Endothelial cell of umbilical vein (primary cell): ENCODE data around the gene CLEC4M. TPM values are rescaled to one million over a fixed set of nuclear protein-coding genes. Genes with fewer than 3 reads are reported as not detected.

ENCODE experiments used
- BruUV-seq: library from RNA; stranded (reverse); fragments of 400-500 nt; replicated peaks from 2 replicates; lab custom pipeline; 2021; lab: Mats Ljungman, UMichigan
- CTCF ChIA-PET: fragments of 300-600, 350-600 bp; sonication (Branson Sonifier 250); formaldehyde crosslinking; loops from one replicate; lab custom pipeline; 2021; ENCODE audit warnings: antibody characterized with exemption, inconsistent platforms; lab: Charles Lee
- POLR2A ChIA-PET: fragments of 300-600, 350-600 bp; sonication (Branson Sonifier 250); formaldehyde crosslinking; loops from one replicate; lab custom pipeline; 2021; ENCODE audit warnings: antibody characterized with exemption, inconsistent platforms; lab: Charles Lee
- DNase-seq: peaks from one replicate; pipeline ENCODE4 v3.0.0-alpha.2; 2011; ENCODE audit warnings: low read depth, low spot score
- FAIRE-seq: peaks from 2 replicates; lab custom pipeline; 2011; peaks lifted over from hg19 to GRCh38; lab: Jason Lieb, UNC
- H2AFZ ChIP-seq: 2 replicates; pipeline ENCODE4 v1.6.0; 2012; ENCODE audit warnings: low read depth, low read length, control low read depth, inconsistent platforms
- H3K27ac ChIP-seq: 2 replicates; pipeline ENCODE4 v1.5.1; 2011; ENCODE audit warnings: low read depth, mild to moderate bottlenecking, control low read depth, low read length, moderate library complexity; ENCODE audit not compliant: insufficient read depth
- H3K27me3 ChIP-seq, 2 experiments: 2 replicates each; pipeline versions ENCODE4 v1.6.0 to v1.6.1; 2011; ENCODE audit warnings: low read length in 2 of 2, mixed read lengths in 1 of 2; ENCODE audit not compliant: control insufficient read depth in 2 of 2, insufficient read depth in 2 of 2
- H3K36me3 ChIP-seq, 2 experiments: 2 replicates in 1 of 2; 3 replicates in 1 of 2; pipeline ENCODE4 v1.5.1; 2011; ENCODE audit warnings: low read length in 2 of 2, mild to moderate bottlenecking in 1 of 2, moderate library complexity in 1 of 2; ENCODE audit not compliant: control insufficient read depth in 2 of 2, insufficient read depth in 2 of 2; ENCODE audit errors: extremely low read depth in 1 of 2
- H3K4me1 ChIP-seq: 3 replicates; pipeline ENCODE4 v1.5.1; 2011; ENCODE audit warnings: mild to moderate bottlenecking, low read length; ENCODE audit not compliant: control insufficient read depth, insufficient read depth; ENCODE audit errors: extremely low read depth
- H3K4me2 ChIP-seq: 2 replicates; pipeline ENCODE4 v1.6.1; 2011; ENCODE audit warnings: low read length, control low read depth, mixed read lengths; ENCODE audit not compliant: insufficient read depth
- H3K4me3 ChIP-seq, 3 experiments: fragments of 200-600 bp in 1 of 3; sonication (generic), shearing (Covaris generic) in 1 of 3; replicated peaks in 1 of 3; 2 replicates each; pipeline ENCODE4 v1.5.1; 2011 to 2016; ENCODE audit warnings: control low read depth in 3 of 3, low read length in 3 of 3, mild to moderate bottlenecking in 2 of 3, inconsistent platforms in 1 of 3, low read depth in 1 of 3, moderate library complexity in 1 of 3; ENCODE audit not compliant: insufficient read depth in 1 of 3
- H3K79me2 ChIP-seq: 2 replicates; pipeline ENCODE4 v1.6.0; 2012; ENCODE audit warnings: low read length, inconsistent platforms; ENCODE audit not compliant: control insufficient read depth, insufficient read depth
- H3K9ac ChIP-seq: replicated peaks from 2 replicates; pipeline ENCODE3; 2011; ENCODE audit warnings: low read length, control low read depth; ENCODE audit not compliant: insufficient read depth; ENCODE audit errors: extremely low read depth
- H3K9me1 ChIP-seq: replicated peaks from 3 replicates; pipeline ENCODE4 v1.6.0; 2011; ENCODE audit warnings: mild to moderate bottlenecking, low read length; ENCODE audit not compliant: control insufficient read depth, insufficient read depth; ENCODE audit errors: extremely low read depth
- H3K9me3 ChIP-seq: replicated peaks from 2 replicates; pipeline ENCODE4 v1.5.1; 2012; ENCODE audit warnings: low read length, inconsistent platforms; ENCODE audit not compliant: control insufficient read depth, insufficient read depth
- H4K20me1 ChIP-seq: replicated peaks from 2 replicates; pipeline ENCODE3; 2011; ENCODE audit warnings: mild to moderate bottlenecking, low read length; ENCODE audit not compliant: control insufficient read depth, insufficient read depth; ENCODE audit errors: extremely low read depth
- CTCF ChIP-seq, 2 donors: IDR thresholded peaks; 1 replicate in 1 of 2; 2 replicates in 1 of 2; pipeline ENCODE4 v1.5.1; 2011; ENCODE audit warnings: low read length in 2 of 2, mild to moderate bottlenecking in 2 of 2, moderate library complexity in 2 of 2, control low read depth in 1 of 2, inconsistent platforms in 1 of 2, low read depth in 1 of 2; ENCODE audit not compliant: insufficient read depth in 1 of 2; ENCODE audit errors: extremely low read depth in 1 of 2
- EZH2 ChIP-seq: IDR thresholded peaks from 2 replicates; pipeline ENCODE4 v1.6.1; 2012; ENCODE audit warnings: borderline replicate concordance, low read depth, mild to moderate bottlenecking, moderate library complexity, low read length, inconsistent platforms; ENCODE audit not compliant: severe bottlenecking
- FOS ChIP-seq: IDR thresholded peaks from 2 replicates; pipeline ENCODE4 v1.6.1; 2011; ENCODE audit warnings: mild to moderate bottlenecking, low read length, moderate library complexity, borderline replicate concordance; ENCODE audit not compliant: insufficient read depth
- GATA2 ChIP-seq: IDR thresholded peaks from 2 replicates; pipeline ENCODE4 v1.7.0; 2011; ENCODE audit warnings: low read depth, mild to moderate bottlenecking, moderate library complexity, mixed read lengths, low read length; ENCODE audit not compliant: insufficient read length, insufficient read depth
- JUN ChIP-seq: IDR thresholded peaks from 2 replicates; pipeline ENCODE4 v1.6.1; 2011; ENCODE audit warnings: borderline replicate concordance, low read depth; ENCODE audit not compliant: insufficient read length, insufficient read depth
- MYC ChIP-seq: IDR thresholded peaks from one replicate; pipeline ENCODE4 v1.6.1; 2011; ENCODE audit warnings: mild to moderate bottlenecking, low read depth, low read length
- POLR2A ChIP-seq: IDR thresholded peaks from 2 replicates; pipeline ENCODE4 v1.6.1; 2012; ENCODE audit warnings: low read depth, mild to moderate bottlenecking, control low read depth, low read length
- POLR2AphosphoS5 ChIP-seq: IDR thresholded peaks from 2 replicates; pipeline ENCODE4 v1.6.1; 2012; ENCODE audit warnings: low read depth, mild to moderate bottlenecking, control low read depth, low read length, moderate library complexity; ENCODE audit not compliant: insufficient read depth
- dilution Hi-C: fragments of 300-500 bp; cut with MboI; formaldehyde crosslinking; loops from one replicate; pipeline ENCODE4 v1.15.0; 2019; ENCODE audit warnings: low sequenced_read_pairs; ENCODE audit not compliant: extremely low pct_ligation_motif_present
- intact Hi-C: fragments of 100-400 bp; cut with micrococcal nuclease; formaldehyde crosslinking; loops from one replicate; pipeline ENCODE4 v1.10.0; 2022
- polyA plus RNA-seq, 4 experiments: library from polyadenylated mRNA; depleted of rRNA in 3 of 4; stranded (reverse) in 3 of 4; unstranded in 1 of 4; fragments of >200 nt; gene quantifications; 2 replicates each; pipeline versions ENCODE4 v1.2.1 to v1.2.3, GENCODE V29; 2011 to 2012; ENCODE audit warnings: missing spikeins in 1 of 4
- total RNA-seq: library from RNA; stranded (reverse); gene quantifications from 2 replicates; pipeline ENCODE4 v1.2.3, GENCODE V29; 2021
- TF ChIP-seq, protein P1 (sequence below): IDR thresholded peaks from 2 replicates; pipeline ENCODE4 v1.6.1; 2011; ENCODE audit not compliant: insufficient read depth, insufficient read length

The CLEC4M gene
- total and polyA plus RNA-seq, 2 donors (not counting 3 experiments of a cell fraction or from before 2014, with no cell fraction given): 0.46 to 1.0 TPM

- TF ChIP-seq EZH2 (no peak), GATA2 (no peak), POLR2AphosphoS5 (no peak), CTCF (IDR thresholded peaks at IDR 0.05; ENCODE audit: extremely low read depth in 1 of 2, insufficient read depth in 1 of 2, low read depth in 1 of 2, low read length in 2 of 2) (no peak), JUN (no peak), POLR2A (no peak), FOS (no peak), MYC (no peak)
- TF ChIP-seq, protein P1, sequence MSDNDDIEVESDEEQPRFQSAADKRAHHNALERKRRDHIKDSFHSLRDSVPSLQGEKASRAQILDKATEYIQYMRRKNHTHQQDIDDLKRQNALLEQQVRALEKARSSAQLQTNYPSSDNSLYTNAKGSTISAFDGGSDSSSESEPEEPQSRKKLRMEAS: no peak
- DNase-seq (no peak), FAIRE-seq (no peak)
- Histone ChIP-seq H3K79me2 (no peaks in the 10 kb centered on the region), H2AFZ (no peak overlapping the region), H3K4me3 (no peak overlapping the region), H3K36me3 (no peaks in the 10 kb centered on the region), H3K4me1 (no peaks in the 10 kb centered on the region), H3K27ac (no peak overlapping the region), H3K9me1 (no peaks in the 10 kb centered on the region), H3K9me3 (no peaks in the 10 kb centered on the region), H4K20me1 (no peaks in the 10 kb centered on the region), H3K4me2 (no peak overlapping the region), H3K9ac (no peak overlapping the region), H3K27me3 (no peaks in the 10 kb centered on the region)
- BruUV-seq: no TSS peak
- dilution Hi-C loops: no loop called here
- POLR2A ChIA-PET: no interaction called here
- intact Hi-C loops: no loop called here
- CTCF ChIA-PET: interaction anchor here (1.0 to 1.5 kb wide), 2 partner anchors 9 to 21 kb away, joined by 3 to 5 read pairs; no protein-coding TSS in a partner anchor
Observed at GRCh38 chr19:7778081-7778480, 15.0 kb downstream of the CLEC4M start.
